T-helper 1 cell treated with Interleukin-12 subunit alpha and Interleukin-12 subunit beta and Interleukin-4 antibody, amounts not matched to agents 30 ng/mL and 1 ng/mL, for 36 hours (primary cell): ENCODE measurements around the gene SLC6A2. TPM values are rescaled to one million over a fixed set of nuclear protein-coding genes. Genes with fewer than 3 reads are reported as not detected.

ENCODE experiments used
- total RNA-seq: library from RNA; stranded (reverse); gene quantifications from 2 replicates; pipeline ENCODE4 v1.2.3, GENCODE V29; 2022

Gene SLC6A2
- total RNA-seq, 1 donor from 2014 or later, result not detected

Other genes starting within 250 kb of the SLC6A2 start
- 0.24 and 0.32 TPM in 2 replicates for gene MMP2, start 176.8 kb upstream of the SLC6A2 start, total RNA-seq
- 1.3 and 2.7 TPM in 2 replicates for gene LPCAT2, start 146.9 kb upstream of the SLC6A2 start, total RNA-seq
- gene CAPNS2, start 89.3 kb upstream of the SLC6A2 start, total RNA-seq, result 0.20 TPM in 1 of 2 replicates, not detected in the other
- gene CES1, start 177.1 kb downstream of the SLC6A2 start, total RNA-seq, result not detected in 2 replicates
- gene CES5A, start 219.4 kb downstream of the SLC6A2 start, total RNA-seq, result 0.12 TPM in 1 of 2 replicates, not detected in the other